Suppressor macrophage (primary cell): Measurements from ENCODE around the gene CAV3.
A peak's percentile ranks its signal among the peaks of the same experiment; 100 is the strongest.

Source experiments
- DNase-seq, 4 experiments: peaks; one replicate each; pipeline ENCODE4 v3.0.0-alpha.2; 2020 to 2022

CAV3 gene

GRCh38 chr3:8736436-8736835 lies 2.8 kb downstream of the CAV3 start:
- DNase-seq, result no peak

- no peak for DNase-seq
These were observed 3.7 kb downstream of the CAV3 start for GRCh38 chr3:8737301-8737700.

GRCh38 chr3:8737823-8738222 lies 4.2 kb downstream of the CAV3 start:
- DNase-seq, result no peak

- DNase-seq, result no peak
These were observed 5.0 kb downstream of the CAV3 start for GRCh38 chr3:8738639-8739038.

DNA sequence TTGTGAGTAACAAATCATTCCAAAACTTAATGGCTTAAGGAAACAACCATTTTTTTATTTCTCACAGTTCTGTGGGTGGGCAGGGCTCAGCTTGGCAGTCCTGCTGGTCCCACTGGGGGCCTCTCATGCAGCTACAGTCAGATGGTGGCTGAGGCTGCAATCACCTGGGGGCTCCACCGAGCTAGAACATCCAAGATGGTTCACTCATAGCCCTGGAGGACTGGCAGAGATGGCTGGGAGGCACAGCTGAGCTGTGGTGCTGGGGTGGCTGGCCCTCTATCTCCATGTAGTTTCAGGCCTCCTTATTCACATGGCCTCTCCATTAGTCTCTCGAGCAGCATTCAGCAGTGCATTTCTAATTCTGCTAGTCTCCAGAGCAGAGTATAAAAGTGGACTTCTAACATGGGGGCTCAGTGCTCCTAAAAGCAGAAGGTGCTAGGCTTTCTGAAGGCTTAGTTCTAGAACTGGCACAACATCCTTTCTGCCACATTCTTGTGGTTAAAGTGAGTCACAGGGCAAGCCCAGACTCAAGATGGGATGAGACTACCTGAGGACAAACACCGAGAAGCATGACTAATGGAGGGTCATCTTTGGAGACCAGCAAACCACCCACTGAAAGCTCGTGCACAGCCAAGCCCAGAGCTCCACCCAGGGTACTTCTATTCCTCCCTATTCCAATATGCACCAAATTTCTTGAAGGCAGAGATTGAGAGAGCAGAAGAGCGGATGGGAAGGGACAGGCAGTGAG lies 6.3 kb downstream of the CAV3 start:
- DNase-seq, result no peak

DNA sequence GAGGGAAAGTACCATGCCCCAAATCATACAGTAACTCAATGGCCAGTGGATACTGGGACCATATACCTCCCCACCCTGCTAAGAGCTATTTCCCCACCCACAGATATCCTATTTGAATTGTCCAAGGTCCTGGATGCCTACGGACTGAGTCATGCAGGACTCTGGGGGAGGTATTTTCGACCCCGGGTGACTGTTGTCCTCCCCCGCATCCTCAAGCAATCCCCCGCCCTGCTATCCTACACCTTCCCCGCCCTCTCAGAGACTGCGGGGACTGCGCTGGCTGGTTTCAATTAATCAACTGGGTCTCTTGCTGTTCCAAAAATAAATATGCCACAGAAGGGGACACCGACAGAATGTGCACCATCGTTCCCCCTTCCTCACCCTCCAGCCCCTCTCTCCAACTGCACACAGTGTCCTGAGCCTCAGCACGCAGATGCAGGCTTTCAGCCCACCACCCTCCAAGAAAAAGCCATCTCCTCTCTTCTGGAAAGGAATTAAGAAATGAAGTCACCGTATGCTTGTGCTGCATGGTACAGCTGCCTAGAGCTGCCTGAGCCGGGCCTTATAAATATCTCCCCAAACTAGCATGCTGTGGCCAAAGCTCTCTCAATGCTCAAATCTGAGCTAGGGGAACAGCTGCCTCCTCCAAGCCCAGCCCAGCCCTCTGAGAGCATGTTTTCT lies 8.1 kb downstream of the CAV3 start:
- peak in 1 of 4 experiments; percentile 4 for DNase-seq

GRCh38 chr3:8743021-8743601 lies 9.5 kb downstream of the CAV3 start:
- peak in 3 of 4 experiments; percentile 16 to 34 (median 26) for DNase-seq

- no peak for DNase-seq
These were observed 10.3 kb downstream of the CAV3 start for GRCh38 chr3:8743911-8744310.

DNA sequence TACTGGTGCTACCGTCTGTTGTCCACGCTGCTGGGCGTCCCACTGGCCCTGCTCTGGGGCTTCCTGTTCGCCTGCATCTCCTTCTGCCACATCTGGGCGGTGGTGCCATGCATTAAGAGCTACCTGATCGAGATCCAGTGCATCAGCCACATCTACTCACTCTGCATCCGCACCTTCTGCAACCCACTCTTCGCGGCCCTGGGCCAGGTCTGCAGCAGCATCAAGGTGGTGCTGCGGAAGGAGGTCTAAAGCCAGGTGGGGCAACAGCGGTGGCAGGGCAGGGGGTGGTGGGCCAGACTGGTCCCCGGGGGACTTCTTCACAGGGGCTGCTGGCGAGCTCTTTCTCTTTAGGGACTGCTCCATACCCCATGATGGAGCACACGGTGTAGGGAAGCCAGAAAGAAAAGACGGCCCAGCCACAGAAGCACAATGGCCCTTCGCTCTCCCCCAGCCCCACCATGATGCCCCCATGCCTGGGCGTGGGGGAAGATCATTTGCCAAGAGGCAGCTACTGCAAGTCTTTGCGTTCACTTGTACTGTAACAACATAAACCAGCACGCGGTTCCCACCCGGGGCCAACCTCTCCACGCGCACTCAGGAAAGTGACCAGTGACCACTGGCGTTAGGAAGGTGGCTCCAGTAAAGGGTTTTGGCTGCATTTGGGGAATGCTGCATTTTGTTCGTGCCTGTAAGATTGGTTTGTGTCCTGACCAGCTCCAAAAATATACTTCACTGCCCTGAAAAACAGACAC lies 12.2 kb downstream of the CAV3 start:
- no peak for DNase-seq

DNA sequence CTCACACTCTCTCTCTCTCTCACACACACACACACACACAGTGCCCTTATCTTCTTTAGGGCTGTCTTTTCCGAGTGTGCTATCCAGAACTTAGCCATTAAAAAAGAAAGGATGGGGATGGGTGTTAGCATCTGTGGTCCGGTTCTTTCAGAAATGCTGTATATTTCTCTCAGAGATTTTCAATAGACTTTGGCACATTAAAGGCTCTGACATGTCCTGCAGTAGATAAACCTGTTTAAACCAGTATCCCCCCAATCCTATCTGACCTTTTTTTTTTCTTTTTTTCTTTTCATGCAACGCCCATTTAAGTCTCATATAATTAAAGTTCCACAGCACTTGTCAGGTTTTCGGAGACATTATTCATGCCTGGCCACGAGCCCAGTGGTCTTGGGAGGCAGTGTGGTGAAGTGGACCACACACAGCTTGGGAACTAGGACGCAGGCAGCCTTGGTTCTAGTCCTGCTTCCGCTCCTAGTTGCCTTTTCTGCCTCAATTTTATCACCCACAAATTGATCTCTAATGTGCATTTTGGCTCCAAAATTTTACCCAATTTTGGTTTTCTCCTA lies 13.3 kb downstream of the CAV3 start:
- no peak for DNase-seq

- no peak for DNase-seq
These were observed 15.7 kb downstream of the CAV3 start for GRCh38 chr3:8749316-8749715.

DNA sequence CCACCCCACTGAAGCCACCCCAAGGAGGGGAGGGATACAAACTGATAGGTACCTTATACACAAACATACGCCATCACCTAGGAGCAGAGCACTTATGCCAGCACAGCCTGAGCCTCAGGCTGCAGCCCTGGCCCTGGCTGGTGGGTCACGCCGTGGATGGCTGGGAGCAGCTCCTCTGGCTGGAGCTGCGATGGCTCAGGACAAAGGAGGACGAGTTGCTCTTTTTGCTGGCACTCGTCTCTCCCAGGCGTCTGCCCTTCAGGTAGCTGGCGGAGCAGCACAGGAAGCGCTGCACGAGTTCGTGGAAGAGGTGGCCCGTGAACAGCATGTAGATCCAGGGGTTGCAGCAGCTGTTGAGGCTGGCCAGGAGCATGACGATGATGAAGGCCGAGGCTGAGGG lies 19.2 kb downstream of the CAV3 start:
- no peak for DNase-seq

GRCh38 chr3:8755097-8755496 lies 21.5 kb downstream of the CAV3 start:
- no peak for DNase-seq

GRCh38 chr3:8755564-8756237 lies 22.1 kb downstream of the CAV3 start:
- no peak for DNase-seq

- DNase-seq, result no peak
These were observed 23.1 kb downstream of the CAV3 start for GRCh38 chr3:8756671-8757070.

- no peak for DNase-seq
These were observed 24.2 kb downstream of the CAV3 start for GRCh38 chr3:8757551-8758518.

DNA sequence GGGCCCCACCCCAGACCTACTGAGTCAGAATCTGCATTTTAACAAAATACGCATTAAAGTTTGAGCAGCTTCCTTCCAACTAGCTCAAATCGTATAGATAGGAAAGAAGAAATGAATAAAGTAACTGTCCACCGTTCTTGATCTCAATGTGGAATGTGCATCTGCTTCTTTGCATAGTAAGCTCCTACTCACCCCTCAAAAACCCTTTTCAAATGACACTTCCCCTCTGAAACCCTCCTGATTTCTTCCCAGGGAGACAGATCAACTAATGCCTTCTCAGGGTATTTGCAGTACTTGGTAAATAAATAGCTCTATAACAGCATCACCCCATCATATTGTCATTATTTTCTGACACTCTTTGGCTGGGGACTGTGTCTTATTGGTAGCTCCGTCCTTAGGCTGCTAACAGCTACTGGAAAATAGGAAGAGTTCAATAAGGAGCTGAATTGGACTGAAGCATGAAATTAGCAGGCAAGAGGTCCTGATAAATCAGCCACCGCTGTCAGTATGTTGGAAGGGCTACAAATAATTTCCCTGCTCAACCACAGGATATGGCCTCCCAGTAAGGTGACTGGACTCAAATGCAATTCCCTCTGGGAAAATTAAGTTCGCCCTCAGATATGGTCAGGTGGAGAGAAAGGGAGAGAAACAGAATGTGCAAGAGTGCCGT lies 25.6 kb downstream of the CAV3 start:
- no peak for DNase-seq

DNA sequence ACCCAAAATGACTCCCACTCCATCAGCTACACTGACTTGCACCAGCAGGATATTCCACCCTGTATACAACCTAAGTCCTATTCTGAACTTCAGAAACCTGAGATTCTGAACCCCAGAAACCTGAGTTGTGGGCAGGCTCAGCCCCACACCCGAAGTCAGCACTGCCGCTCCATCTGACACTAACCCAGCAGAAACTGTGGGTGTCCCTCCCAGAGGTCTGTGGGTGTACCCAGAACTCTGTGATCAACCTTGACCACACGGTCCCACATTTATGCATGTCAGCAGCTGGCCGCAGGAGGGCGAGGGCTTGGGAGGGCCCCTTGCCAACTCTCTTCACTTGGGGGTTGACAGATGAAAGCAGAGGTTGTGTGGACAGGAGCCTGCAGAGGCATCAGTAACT lies 26.5 kb downstream of the CAV3 start:
- no peak for DNase-seq

GRCh38 chr3:8760506-8760905 lies 26.9 kb downstream of the CAV3 start:
- DNase-seq, result no peak

- no peak for DNase-seq
These were observed 28.3 kb downstream of the CAV3 start for GRCh38 chr3:8761866-8762265.
